ENCODE data around the gene KCNJ12.
"Not testable (repeated sequence)": the region's sequence is repeated elsewhere in the genome, so short reads cannot be mapped to it uniquely, and the experiment has no call there.

KCNJ12 gene

GRCh38 chr17:21376081-21376758 is at the start of gene KCNJ12:
Gene KCNJ12 (plus strand): TSS chr17:21376357. CDS start chr17:21415343, 38,986 bp downstream.
- DNase-seq, result no peak

GRCh38 chr17:21327921-21328320 is 48.2 kb upstream of the KCNJ12 start:
- DNase-seq, result not testable (repeated sequence)

GRCh38 chr17:21328778-21329177 is 47.4 kb upstream of the KCNJ12 start:
- not testable (repeated sequence) for DNase-seq

- DNase-seq, result no peak
Measured at GRCh38 chr17:21330436-21331160, 45.6 kb upstream of the KCNJ12 start.

GRCh38 chr17:21336541-21337294 is 39.4 kb upstream of the KCNJ12 start:
- DNase-seq, result not testable (repeated sequence)

GRCh38 chr17:21337981-21338625 is 38.1 kb upstream of the KCNJ12 start:
- DNase-seq, result not testable (repeated sequence)

- DNase-seq, result no peak
Measured at GRCh38 chr17:21339011-21339410, 37.1 kb upstream of the KCNJ12 start.

- DNase-seq, result not testable (repeated sequence)
Measured at GRCh38 chr17:21339571-21339970, 36.6 kb upstream of the KCNJ12 start.

GRCh38 chr17:21340407-21340806 is 35.8 kb upstream of the KCNJ12 start:
- not testable (repeated sequence) for DNase-seq

GRCh38 chr17:21341279-21341678 is 34.9 kb upstream of the KCNJ12 start:
- not testable (repeated sequence) for DNase-seq

- not testable (repeated sequence) for DNase-seq
Measured at GRCh38 chr17:21341925-21342540, 34.1 kb upstream of the KCNJ12 start.

- not testable (repeated sequence) for DNase-seq
Measured at GRCh38 chr17:21343061-21343949, 32.9 kb upstream of the KCNJ12 start.

GRCh38 chr17:21344801-21345200 is 31.4 kb upstream of the KCNJ12 start:
- DNase-seq, result not testable (repeated sequence)

- DNase-seq, result no peak
Measured at GRCh38 chr17:21345236-21345635, 30.9 kb upstream of the KCNJ12 start.

- not testable (repeated sequence) for DNase-seq
Measured at GRCh38 chr17:21346107-21346506, 30.1 kb upstream of the KCNJ12 start.

- DNase-seq, result not testable (repeated sequence)
Measured at GRCh38 chr17:21346651-21347250, 29.4 kb upstream of the KCNJ12 start.

- not testable (repeated sequence) for DNase-seq
Measured at GRCh38 chr17:21347660-21348059, 28.5 kb upstream of the KCNJ12 start.

GRCh38 chr17:21348081-21348925 is 27.9 kb upstream of the KCNJ12 start:
- not testable (repeated sequence) for DNase-seq

- DNase-seq, result not testable (repeated sequence)
Measured at GRCh38 chr17:21348926-21349261, 27.3 kb upstream of the KCNJ12 start.

All from activated T-cell treated with anti-CD3 and anti-CD28 coated beads for 4 hours (primary cell).